Fibroblast of pulmonary artery (primary cell): Measurements from ENCODE around the gene FANCC.
"Not testable (repeated sequence)": the region's sequence is repeated elsewhere in the genome, so short reads cannot be mapped to it uniquely, and the experiment has no call there.

Source experiments
- DNase-seq: peaks from one replicate; pipeline ENCODE4 v3.0.0-alpha.2; 2010; ENCODE audit warnings: low read depth
- H3K4me3 ChIP-seq: replicated peaks from 2 replicates; pipeline ENCODE4 v1.5.1; 2011; ENCODE audit warnings: low read depth, mild to moderate bottlenecking, control low read depth, low read length, moderate library complexity
- CTCF ChIP-seq: IDR thresholded peaks from 2 replicates; pipeline ENCODE4 v1.5.1; 2011; ENCODE audit warnings: mild to moderate bottlenecking, control low read depth, low read length, inconsistent platforms; ENCODE audit errors: missing control alignments

FANCC gene

GRCh38 chr9:95285307-95285706 lies 32.2 kb downstream of the FANCC start:
- no peak for TF ChIP-seq CTCF
- no peak overlapping the region for H3K4me3 ChIP-seq
- no peak for DNase-seq

GRCh38 chr9:95284162-95285080 lies 33.1 kb downstream of the FANCC start:
- no peak overlapping the region for H3K4me3 ChIP-seq
- no peak for DNase-seq
- TF ChIP-seq CTCF, result no peak

- H3K4me3 ChIP-seq, result no peak overlapping the region
- DNase-seq, result no peak
- no peak for TF ChIP-seq CTCF
Measured at GRCh38 chr9:95283673-95284072, 33.8 kb downstream of the FANCC start.

- DNase-seq, result no peak
- no peak overlapping the region for H3K4me3 ChIP-seq
- no peak for TF ChIP-seq CTCF
Measured at GRCh38 chr9:95282332-95282731, 35.2 kb downstream of the FANCC start.

- H3K4me3 ChIP-seq, result no peak overlapping the region
- DNase-seq, result no peak
- TF ChIP-seq CTCF, result no peak
Measured at GRCh38 chr9:95280745-95281144, 36.8 kb downstream of the FANCC start.

GRCh38 chr9:95277509-95277908 lies 40.0 kb downstream of the FANCC start:
- no peak for DNase-seq
- TF ChIP-seq CTCF, result no peak
- H3K4me3 ChIP-seq, result no peak overlapping the region

- no peak for DNase-seq
- no peak overlapping the region for H3K4me3 ChIP-seq
- TF ChIP-seq CTCF, result no peak
Measured at GRCh38 chr9:95276395-95276954, 41.0 kb downstream of the FANCC start.

- DNase-seq, H3K4me3 ChIP-seq: not testable (repeated sequence)
Measured at GRCh38 chr9:95274160-95274559, 43.3 kb downstream of the FANCC start.
